Kidney (tissue), 14 donors: ENCODE measurements around the gene FAAP100. TPM values are rescaled to one million over a fixed set of nuclear protein-coding genes. Genes with fewer than 3 reads are reported as not detected.

ENCODE experiments used
- DNase-seq, 5 donors: peaks; one replicate each; pipeline ENCODE4 v3.0.0-alpha.2; 2013 to 2020
- FAIRE-seq: peaks from 2 replicates; lab custom pipeline; 2012; peaks lifted over from hg19 to GRCh38; lab: Jason Lieb, UNC
- H3K27ac ChIP-seq, 2 donors: one replicate each; pipeline ENCODE4 v1.7.0; 2013; ENCODE audit warnings: low read depth in 2 of 2, low read length in 2 of 2, inconsistent platforms in 1 of 2
- H3K27me3 ChIP-seq: one replicate; pipeline ENCODE4 v1.7.1; 2013; ENCODE audit warnings: low read length, inconsistent platforms; ENCODE audit not compliant: control insufficient read depth, insufficient read depth
- H3K36me3 ChIP-seq, 3 donors: one replicate each; pipeline versions ENCODE4 v1.7.0 to v1.7.1; 2013; ENCODE audit warnings: low read length in 3 of 3, control low read depth in 1 of 3, inconsistent platforms in 1 of 3; ENCODE audit not compliant: insufficient read depth in 3 of 3, control insufficient read depth in 2 of 3
- H3K4me1 ChIP-seq, 3 donors: one replicate each; pipeline versions ENCODE4 v1.7.0 to v1.7.1; 2013; ENCODE audit warnings: low read length in 3 of 3, inconsistent platforms in 1 of 3, low read depth in 1 of 3; ENCODE audit not compliant: control insufficient read depth in 2 of 3, insufficient read depth in 2 of 3
- H3K4me3 ChIP-seq, 3 donors: one replicate each; pipeline versions ENCODE4 v1.7.0 to v1.8.1; 2013; ENCODE audit warnings: low read length in 3 of 3, control low read depth in 1 of 3, inconsistent platforms in 1 of 3
- H3K9ac ChIP-seq, 3 donors: one replicate each; pipeline versions ENCODE4 v1.7.0 to v1.7.1; 2013; ENCODE audit warnings: low read length in 3 of 3, control low read depth in 1 of 3, inconsistent platforms in 1 of 3
- H3K9me3 ChIP-seq, 3 donors: one replicate each; pipeline versions ENCODE4 v1.7.0 to v1.7.1; 2013; ENCODE audit warnings: low read length in 3 of 3, control low read depth in 1 of 3, inconsistent platforms in 1 of 3; ENCODE audit not compliant: control insufficient read depth in 2 of 3, insufficient read depth in 1 of 3
- CTCF ChIP-seq: IDR thresholded peaks from 3 replicates; pipeline ENCODE4 v1.5.1; 2012; ENCODE audit warnings: mild to moderate bottlenecking, moderate library complexity, borderline replicate concordance; ENCODE audit not compliant: insufficient read depth; ENCODE audit errors: extremely low read depth
- intact Hi-C: fragments of 100-400 bp; cut with DNase I; formaldehyde crosslinking; loops from one replicate; pipeline ENCODE4 v1.11.1; 2022
- polyA plus RNA-seq: library from polyadenylated mRNA; stranded (reverse); fragments of 350-450 nt; fragmentation: Illumina TruSeq; extraction: RNeasy Lipid Tissue Mini Kit (QIAGEN cat#74804); gene quantifications from one replicate; pipeline ENCODE4 v1.2.3, GENCODE V29; 2014; ENCODE audit warnings: low read depth, low replicate concordance; ENCODE audit not compliant: insufficient read depth
- total RNA-seq: library from RNA; stranded (reverse); fragmentation: NEBNext Ultra II Directional; extraction: Animal tissue kit (Norgen Biotek cat#: 25700); gene quantifications from one replicate; pipeline ENCODE4 v1.2.1, GENCODE V29; 2021
- donor health status: control.
- donor health status: control.
- donor health status: control.
- donor health status: control.
- donor health status: control.
- donor health status: DM: yes; HTN: yes; CAD: no.
- donor health status: Normal renal cell carcinoma (clear cell type).

The FAAP100 gene
- total and polyA plus RNA-seq, 2 donors from 2014 or later, result 13.2 to 28.6 TPM

GRCh38 chr17:81491761-81492160 lies 60.4 kb downstream of the FAAP100 start:
- no peak for FAIRE-seq
- no peaks in the 10 kb centered on the region for H3K9me3 ChIP-seq

GRCh38 chr17:81491181-81491581 lies 61.0 kb downstream of the FAAP100 start:
- no peaks in the 10 kb centered on the region for H3K27me3 ChIP-seq
- intact Hi-C loops, result no loop called here
- DNase-seq (peak in 2 of 5 donors; percentile 37 to 67), FAIRE-seq (no peak)
- no peaks in the 10 kb centered on the region for H3K36me3 ChIP-seq
- H3K4me1 ChIP-seq, result peaks cover 0 to 2% (median 0%) of the 10 kb centered on the region in 3 donors
- H3K4me3 ChIP-seq, result no peak overlapping the region
- H3K9me3 ChIP-seq, result no peaks in the 10 kb centered on the region
- no peak overlapping the region for H3K27ac ChIP-seq
- no peak overlapping the region for H3K9ac ChIP-seq
- no peak for TF ChIP-seq CTCF

More at GRCh38 chr17:81491761-81492160, 60.4 kb downstream of the FAAP100 start:
- Histone ChIP-seq H3K4me3 (no peak overlapping the region), H3K9ac (no peak overlapping the region), H3K4me1 (peaks cover 0 to 2% (median 0%) of the 10 kb centered on the region in 3 donors), H3K27me3 (no peaks in the 10 kb centered on the region), H3K36me3 (no peaks in the 10 kb centered on the region), H3K27ac (no peak overlapping the region)
- intact Hi-C loops, result no loop called here
- DNase-seq, result no peak
- no peak for TF ChIP-seq CTCF

- Histone ChIP-seq H3K36me3 (no peaks in the 10 kb centered on the region), H3K9ac (no peak overlapping the region), H3K27me3 (no peaks in the 10 kb centered on the region), H3K9me3 (no peaks in the 10 kb centered on the region), H3K4me1 (peaks cover 0 to 2% (median 0%) of the 10 kb centered on the region in 3 donors), H3K4me3 (no peak overlapping the region), H3K27ac (no peak overlapping the region)
- intact Hi-C loops, result loop anchor here (10.0 kb wide), 1 partner anchor 235 kb away; no protein-coding TSS in a partner anchor
- DNase-seq, result no peak
- FAIRE-seq, result no peak
- no peak for TF ChIP-seq CTCF
Measured at GRCh38 chr17:81489998-81490992, 61.9 kb downstream of the FAAP100 start.

Other genes with a start within 250 kb of the FAAP100 start
- 20.5 TPM for gene BAHCC1, start 156.9 kb downstream of the FAAP100 start, total RNA-seq
- 2.6 TPM for gene BAHCC1, start 156.9 kb downstream of the FAAP100 start, polyA plus RNA-seq
- 2,632 TPM for gene ACTG1, start 39.6 kb downstream of the FAAP100 start, total RNA-seq
- gene ACTG1, start 39.6 kb downstream of the FAAP100 start, polyA plus RNA-seq, result 1,350 TPM
- gene FSCN2, start 24.0 kb downstream of the FAAP100 start, total RNA-seq, result 3.8 TPM
- gene FSCN2, start 24.0 kb downstream of the FAAP100 start, polyA plus RNA-seq, result 0.26 TPM
- 86.4 TPM for gene NPLOC4, start 84.8 kb upstream of the FAAP100 start, total RNA-seq
- 41.5 TPM for gene NPLOC4, start 84.8 kb upstream of the FAAP100 start, polyA plus RNA-seq
- gene TSPAN10, start 84.8 kb upstream of the FAAP100 start, total RNA-seq, result 2.1 TPM
- 1.9 TPM for gene TSPAN10, start 84.8 kb upstream of the FAAP100 start, polyA plus RNA-seq
- gene PDE6G, start 104.2 kb upstream of the FAAP100 start, total RNA-seq, result 3.2 TPM
- gene PDE6G, start 104.2 kb upstream of the FAAP100 start, polyA plus RNA-seq, result 5.4 TPM
- 28.2 TPM for gene OXLD1, start 114.3 kb upstream of the FAAP100 start, total RNA-seq
- gene OXLD1, start 114.3 kb upstream of the FAAP100 start, polyA plus RNA-seq, result 51.9 TPM
- 18.8 TPM for gene CCDC137, start 114.4 kb upstream of the FAAP100 start, total RNA-seq
- gene CCDC137, start 114.4 kb upstream of the FAAP100 start, polyA plus RNA-seq, result 14.7 TPM
- 34.7 TPM for gene ARL16, start 131.4 kb upstream of the FAAP100 start, total RNA-seq
- gene ARL16, start 131.4 kb upstream of the FAAP100 start, polyA plus RNA-seq, result 76.1 TPM
- 95.3 TPM for gene HGS, start 131.7 kb upstream of the FAAP100 start, total RNA-seq
- 85.5 TPM for gene HGS, start 131.7 kb upstream of the FAAP100 start, polyA plus RNA-seq
- gene MRPL12, start 151.0 kb upstream of the FAAP100 start, total RNA-seq, result 52.4 TPM
- 251 TPM for gene MRPL12, start 151.0 kb upstream of the FAAP100 start, polyA plus RNA-seq
- 19.9 TPM for gene SLC25A10, start 159.9 kb upstream of the FAAP100 start, total RNA-seq
- 94.5 TPM for gene SLC25A10, start 159.9 kb upstream of the FAAP100 start, polyA plus RNA-seq